AG04450 (cell line): Measurements from ENCODE around the gene CFAP251. TPM values are rescaled to one million over a fixed set of nuclear protein-coding genes. Genes with fewer than 3 reads are reported as not detected.

Source experiments
- CTCF ChIA-PET: fragments of 300-600, 350-600 bp; formaldehyde crosslinking; extraction: SDS; loops from one replicate; lab custom pipeline; 2022; ENCODE audit warnings: antibody characterized with exemption, inconsistent platforms; lab: Charles Lee
- POLR2A ChIA-PET: fragments of 350-600 bp; formaldehyde crosslinking; extraction: SDS; loops from one replicate; lab custom pipeline; 2021; ENCODE audit warnings: antibody characterized with exemption, inconsistent platforms; lab: Yijun Ruan, JAX
- DNase-seq: peaks from one replicate; pipeline ENCODE4 v3.0.0-alpha.2; 2011; ENCODE audit warnings: low read depth, low spot score
- H3K27ac ChIP-seq: one replicate; pipeline ENCODE4 v1.5.1; 2012; ENCODE audit warnings: low read depth, low read length, control low read depth
- H3K27me3 ChIP-seq: one replicate; pipeline ENCODE4 v1.6.0; 2012; ENCODE audit warnings: low read length; ENCODE audit not compliant: control insufficient read depth, insufficient read depth
- H3K4me3 ChIP-seq: 2 replicates; pipeline ENCODE4 v1.5.1; 2011; ENCODE audit warnings: mild to moderate bottlenecking, low read depth, low read length, control low read depth
- H3K9me3 ChIP-seq: 2 replicates; pipeline ENCODE4 v1.5.1; 2012; ENCODE audit warnings: low read length; ENCODE audit not compliant: control insufficient read depth, insufficient read depth
- polyA plus RNA-seq: library from polyadenylated mRNA; depleted of rRNA; stranded (reverse); fragments of >200 nt; gene quantifications from 2 replicates; pipeline ENCODE4 v1.2.3, GENCODE V29; 2011
- TF ChIP-seq, protein P1 (sequence below): IDR thresholded peaks from 2 replicates; pipeline ENCODE4 v1.5.1; 2011; ENCODE audit warnings: low read depth, low read length, control low read depth, inconsistent platforms

CFAP251 gene
- polyA plus RNA-seq, 1 experiment, result 16.1 TPM

- Histone ChIP-seq H3K9me3 (no peaks in the 10 kb centered on the region; the same call in 1 of the 2 replicates), H3K27me3 (no peaks in the 10 kb centered on the region), H3K4me3 (no peak overlapping the region), H3K27ac (no peak overlapping the region)
- TF ChIP-seq, protein P1, sequence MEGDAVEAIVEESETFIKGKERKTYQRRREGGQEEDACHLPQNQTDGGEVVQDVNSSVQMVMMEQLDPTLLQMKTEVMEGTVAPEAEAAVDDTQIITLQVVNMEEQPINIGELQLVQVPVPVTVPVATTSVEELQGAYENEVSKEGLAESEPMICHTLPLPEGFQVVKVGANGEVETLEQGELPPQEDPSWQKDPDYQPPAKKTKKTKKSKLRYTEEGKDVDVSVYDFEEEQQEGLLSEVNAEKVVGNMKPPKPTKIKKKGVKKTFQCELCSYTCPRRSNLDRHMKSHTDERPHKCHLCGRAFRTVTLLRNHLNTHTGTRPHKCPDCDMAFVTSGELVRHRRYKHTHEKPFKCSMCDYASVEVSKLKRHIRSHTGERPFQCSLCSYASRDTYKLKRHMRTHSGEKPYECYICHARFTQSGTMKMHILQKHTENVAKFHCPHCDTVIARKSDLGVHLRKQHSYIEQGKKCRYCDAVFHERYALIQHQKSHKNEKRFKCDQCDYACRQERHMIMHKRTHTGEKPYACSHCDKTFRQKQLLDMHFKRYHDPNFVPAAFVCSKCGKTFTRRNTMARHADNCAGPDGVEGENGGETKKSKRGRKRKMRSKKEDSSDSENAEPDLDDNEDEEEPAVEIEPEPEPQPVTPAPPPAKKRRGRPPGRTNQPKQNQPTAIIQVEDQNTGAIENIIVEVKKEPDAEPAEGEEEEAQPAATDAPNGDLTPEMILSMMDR, result no peak
- no peak for DNase-seq
- CTCF ChIA-PET, result no interaction called here
- POLR2A ChIA-PET, result no interaction called here
These were observed 48.6 kb downstream of the CFAP251 start for GRCh38 chr12:121966959-121967358.

DNA sequence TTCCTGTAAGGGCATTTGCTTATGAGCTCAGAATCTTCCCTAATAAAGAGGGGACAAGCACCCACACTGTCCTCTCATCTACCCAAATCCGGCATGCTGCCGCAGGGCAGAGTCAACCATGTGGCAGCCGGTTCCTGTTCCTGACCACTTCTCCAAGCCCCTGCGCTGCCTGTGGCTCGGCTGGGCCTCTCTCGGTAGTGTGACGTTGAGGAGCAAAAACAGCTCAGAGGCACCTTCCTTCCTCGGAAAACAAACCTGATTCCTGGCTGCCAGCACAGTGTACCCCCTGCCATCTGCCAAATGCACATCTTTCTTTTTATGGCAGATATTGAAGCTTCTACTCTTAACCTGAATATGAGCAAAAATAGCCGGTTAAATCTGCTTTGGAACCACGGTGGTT lies 50.5 kb downstream of the CFAP251 start:
- Histone ChIP-seq H3K27ac (no peak overlapping the region), H3K9me3 (peaks cover 6% of the 10 kb centered on the region), H3K4me3 (no peak overlapping the region), H3K27me3 (no peaks in the 10 kb centered on the region)
- ChIA-PET CTCF (no interaction called here), POLR2A (interaction anchor here (0.6 kb wide), 1 partner anchor 77 kb away, joined by 4 read pairs; no protein-coding TSS in a partner anchor)
- no peak for DNase-seq
- TF ChIP-seq, protein P1, result no peak

DNA sequence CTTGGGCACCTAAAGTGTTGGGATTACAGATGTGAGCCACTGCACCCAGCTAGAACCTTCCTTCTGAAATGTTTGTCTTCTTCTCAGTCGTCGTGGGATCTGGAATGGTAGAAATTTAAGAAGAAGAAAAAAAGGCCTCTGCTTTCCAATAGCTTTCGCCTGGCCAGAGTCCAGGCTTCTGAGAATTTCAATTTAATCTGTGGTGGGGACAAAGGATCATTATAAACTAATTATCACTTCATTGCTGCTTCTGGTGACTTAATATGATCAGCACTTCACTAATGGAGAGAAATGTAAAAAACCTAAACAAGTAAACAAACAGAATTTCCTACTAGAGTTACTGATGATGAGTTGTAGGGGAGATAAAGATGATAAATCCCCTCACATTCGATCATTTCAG lies 51.3 kb downstream of the CFAP251 start:
- no peaks in the 10 kb centered on the region for H3K27me3 ChIP-seq
- ChIA-PET POLR2A (no interaction called here), CTCF (interaction anchor here (0.8 kb wide), 1 partner anchor 153 kb away, joined by 8 read pairs; no protein-coding TSS in a partner anchor)
- H3K4me3 ChIP-seq, result no peak overlapping the region
- no peak for DNase-seq
- peaks cover 6% of the 10 kb centered on the region for H3K9me3 ChIP-seq
- no peak overlapping the region for H3K27ac ChIP-seq
- TF ChIP-seq, protein P1, result no peak

DNA sequence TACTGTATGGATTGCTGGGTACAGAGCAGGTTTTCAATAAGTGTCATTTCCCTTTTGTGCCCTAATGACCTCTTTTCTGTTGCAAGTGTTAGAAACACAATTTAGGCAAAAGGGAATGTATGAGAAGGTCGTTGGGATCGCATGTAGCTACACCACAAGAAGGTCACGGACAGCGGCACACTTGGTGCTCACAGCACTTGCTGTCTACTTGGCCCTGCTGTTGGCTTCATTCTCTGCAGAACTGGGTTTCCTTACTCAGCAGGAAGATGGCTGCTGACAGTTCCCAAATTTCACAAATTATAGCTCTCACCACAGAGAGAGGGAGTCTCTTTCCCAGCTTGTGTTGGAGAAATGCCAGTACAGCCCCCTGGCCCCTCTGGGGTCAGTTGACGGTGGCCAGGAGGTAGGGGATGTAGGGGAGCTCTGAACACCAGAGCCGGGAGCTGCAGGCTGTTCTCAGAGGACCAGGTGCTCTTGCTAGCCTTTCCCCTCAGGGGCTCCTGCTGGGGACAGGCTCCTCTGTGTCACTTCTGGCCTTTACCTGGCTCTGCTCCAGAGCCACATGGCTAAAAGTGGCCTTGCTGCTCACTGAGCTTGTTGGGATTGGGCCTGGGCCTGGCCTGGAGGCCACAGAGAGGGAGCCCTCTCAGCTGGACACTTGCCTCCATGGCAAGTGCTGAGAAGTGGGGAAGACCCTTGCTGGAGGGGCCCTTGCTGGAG lies 52.3 kb downstream of the CFAP251 start:
- H3K4me3 ChIP-seq, result no peak overlapping the region
- ChIA-PET CTCF (interaction anchor here (0.5 kb wide), 1 partner anchor 347 kb away, joined by 3 read pairs; no protein-coding TSS in a partner anchor), POLR2A (no interaction called here)
- TF ChIP-seq, protein P1, result no peak
- H3K27ac ChIP-seq, result no peak overlapping the region
- peaks cover 6% of the 10 kb centered on the region for H3K9me3 ChIP-seq
- H3K27me3 ChIP-seq, result no peaks in the 10 kb centered on the region
- no peak for DNase-seq
